ENCODE data around the gene GNAO1.
"Not testable (repeated sequence)": the region's sequence is repeated elsewhere in the genome, so short reads cannot be mapped to it uniquely, and the experiment has no call there.

The GNAO1 gene

DNA sequence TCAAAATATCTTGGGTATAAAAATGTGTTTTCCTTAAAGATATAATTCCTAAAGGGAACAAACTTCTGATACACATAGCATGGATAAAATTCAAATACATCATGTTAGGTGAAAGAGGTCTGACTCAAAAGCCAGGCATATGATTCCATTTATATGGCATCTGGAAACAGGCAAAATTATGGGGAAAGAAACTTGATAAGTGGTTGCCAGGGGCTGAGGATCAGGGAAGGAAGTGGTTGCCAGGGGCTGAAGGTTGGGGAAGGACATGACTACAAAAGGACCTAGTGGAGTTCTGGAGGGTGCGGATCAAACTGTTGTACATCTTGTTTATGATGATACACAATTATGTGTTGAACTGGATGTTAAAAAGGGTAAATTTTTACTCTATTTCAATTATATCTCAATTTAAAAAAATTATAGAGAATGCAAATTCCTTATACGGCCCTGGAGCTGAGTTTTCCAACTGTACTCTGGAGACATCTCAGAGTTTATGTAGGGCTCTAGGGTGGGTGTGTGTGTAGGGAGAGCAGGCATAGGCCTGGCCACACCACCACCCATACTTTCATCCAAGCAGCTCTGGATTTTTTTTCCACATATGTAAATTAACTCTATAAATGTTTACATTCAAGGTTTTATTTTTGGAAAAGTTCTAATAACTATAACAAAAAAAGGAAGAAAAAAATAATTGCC is 179.0 kb downstream of the GNAO1 start:
- DNase-seq (ENCODE audit: low read depth) = no peak
- H3K4me3 ChIP-seq (ENCODE audit: low read depth, low read length) = no peak overlapping the region
- TF ChIP-seq, protein P1, sequence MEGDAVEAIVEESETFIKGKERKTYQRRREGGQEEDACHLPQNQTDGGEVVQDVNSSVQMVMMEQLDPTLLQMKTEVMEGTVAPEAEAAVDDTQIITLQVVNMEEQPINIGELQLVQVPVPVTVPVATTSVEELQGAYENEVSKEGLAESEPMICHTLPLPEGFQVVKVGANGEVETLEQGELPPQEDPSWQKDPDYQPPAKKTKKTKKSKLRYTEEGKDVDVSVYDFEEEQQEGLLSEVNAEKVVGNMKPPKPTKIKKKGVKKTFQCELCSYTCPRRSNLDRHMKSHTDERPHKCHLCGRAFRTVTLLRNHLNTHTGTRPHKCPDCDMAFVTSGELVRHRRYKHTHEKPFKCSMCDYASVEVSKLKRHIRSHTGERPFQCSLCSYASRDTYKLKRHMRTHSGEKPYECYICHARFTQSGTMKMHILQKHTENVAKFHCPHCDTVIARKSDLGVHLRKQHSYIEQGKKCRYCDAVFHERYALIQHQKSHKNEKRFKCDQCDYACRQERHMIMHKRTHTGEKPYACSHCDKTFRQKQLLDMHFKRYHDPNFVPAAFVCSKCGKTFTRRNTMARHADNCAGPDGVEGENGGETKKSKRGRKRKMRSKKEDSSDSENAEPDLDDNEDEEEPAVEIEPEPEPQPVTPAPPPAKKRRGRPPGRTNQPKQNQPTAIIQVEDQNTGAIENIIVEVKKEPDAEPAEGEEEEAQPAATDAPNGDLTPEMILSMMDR (IDR thresholded peaks at IDR 0.05; ENCODE audit: low read depth, low read length, missing control alignments) = no peak
- in situ Hi-C loops (cut with HindIII; ENCODE audit: low sequenced_read_pairs) = no loop called here

DNA sequence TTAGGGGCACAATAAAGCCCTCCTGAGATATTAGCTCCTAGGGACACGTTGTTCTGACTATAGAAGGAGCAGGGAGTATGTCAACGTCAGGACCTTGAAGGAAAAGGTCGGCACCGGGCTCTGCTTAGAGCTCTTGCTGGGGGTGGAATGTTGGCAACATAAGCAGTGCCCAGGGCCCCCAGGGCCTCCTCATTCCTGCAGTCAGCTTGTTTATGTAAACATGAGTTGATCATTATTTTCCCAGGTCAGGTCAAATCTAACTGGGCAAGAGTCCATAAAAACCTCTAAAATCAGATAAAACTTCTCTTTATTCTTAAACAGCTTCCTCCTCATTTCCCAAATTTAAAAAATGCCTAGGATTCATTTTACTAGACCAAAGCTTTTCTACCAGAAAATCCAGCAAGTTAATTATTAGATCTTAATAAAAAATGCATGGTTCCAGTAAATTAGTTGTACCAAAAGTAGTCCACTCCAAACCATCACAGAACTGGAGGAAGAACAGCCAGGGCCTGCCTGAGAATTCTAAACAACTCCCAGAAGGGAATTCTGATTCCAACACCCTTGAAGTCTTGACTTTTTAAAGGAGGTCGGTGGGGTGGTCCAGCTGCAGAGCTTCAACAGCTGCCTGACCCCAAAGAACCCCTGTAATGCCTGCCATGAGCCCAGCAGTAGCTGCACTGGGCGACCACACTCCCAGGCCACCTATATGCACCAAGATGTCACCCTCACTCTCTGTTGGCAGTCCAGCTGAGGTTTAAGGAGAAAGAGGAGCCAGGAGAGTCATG is 179.8 kb downstream of the GNAO1 start:
- in situ Hi-C loops (cut with HindIII; ENCODE audit: low sequenced_read_pairs) = no loop called here
- no peak for DNase-seq (ENCODE audit: low read depth)
- H3K4me3 ChIP-seq (ENCODE audit: low read depth, low read length) = no peak overlapping the region
- TF ChIP-seq, protein P1 (IDR thresholded peaks at IDR 0.05; ENCODE audit: low read depth, low read length, missing control alignments) = no peak

DNA sequence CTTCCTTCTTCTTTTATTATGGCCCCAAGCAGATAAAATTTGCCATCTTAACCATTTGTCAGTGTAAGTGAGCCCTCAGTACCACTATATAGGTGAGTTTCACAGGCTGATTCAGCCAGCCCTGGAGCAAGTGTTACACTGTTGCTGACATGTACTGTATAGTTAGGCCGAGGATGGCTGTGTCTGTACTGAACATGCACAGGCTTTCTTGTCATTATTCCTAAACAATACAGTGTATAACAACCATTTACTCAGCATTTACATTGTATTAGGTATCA is 180.3 kb downstream of the GNAO1 start:
- in situ Hi-C loops (cut with HindIII; ENCODE audit: low sequenced_read_pairs) = no loop called here
- TF ChIP-seq, protein P1 (IDR thresholded peaks at IDR 0.05; ENCODE audit: low read depth, low read length, missing control alignments) = no peak
- no peak overlapping the region for H3K4me3 ChIP-seq (ENCODE audit: low read depth, low read length)
- DNase-seq (ENCODE audit: low read depth) = no peak

DNA sequence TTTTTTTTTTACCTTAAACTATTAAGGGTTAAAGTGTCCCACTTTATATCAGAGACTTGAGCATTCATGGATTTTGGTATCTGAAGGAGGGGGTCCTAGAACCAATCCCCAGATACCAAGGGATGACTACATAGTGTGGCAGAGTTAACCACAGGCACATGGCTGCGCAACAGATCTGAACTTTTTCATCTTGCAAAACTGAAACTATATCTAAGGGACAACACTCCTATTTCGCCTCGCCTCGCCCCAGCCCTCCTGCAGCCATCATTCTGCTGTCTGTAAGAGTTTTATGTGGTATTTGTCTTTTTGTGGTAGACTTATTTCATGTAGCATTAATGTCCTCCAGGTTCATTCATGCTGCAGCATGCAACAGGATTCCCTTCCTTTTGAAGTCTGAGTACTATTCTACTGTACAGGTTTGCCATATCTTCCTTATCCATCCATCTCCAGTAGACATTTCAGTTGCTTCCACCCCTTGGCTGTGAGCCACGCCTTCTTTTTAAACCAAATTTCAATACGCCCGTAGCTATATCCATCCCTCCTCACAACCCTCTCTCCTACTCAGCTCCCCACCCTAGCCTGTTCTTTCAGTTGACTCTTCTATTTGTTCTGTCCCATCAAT is 180.8 kb downstream of the GNAO1 start:
- in situ Hi-C loops (cut with HindIII; ENCODE audit: low sequenced_read_pairs) = no loop called here
- no peak for DNase-seq (ENCODE audit: low read depth)
- TF ChIP-seq, protein P1 (IDR thresholded peaks at IDR 0.05; ENCODE audit: low read depth, low read length, missing control alignments) = no peak
- no peak overlapping the region for H3K4me3 ChIP-seq (ENCODE audit: low read depth, low read length)

DNA sequence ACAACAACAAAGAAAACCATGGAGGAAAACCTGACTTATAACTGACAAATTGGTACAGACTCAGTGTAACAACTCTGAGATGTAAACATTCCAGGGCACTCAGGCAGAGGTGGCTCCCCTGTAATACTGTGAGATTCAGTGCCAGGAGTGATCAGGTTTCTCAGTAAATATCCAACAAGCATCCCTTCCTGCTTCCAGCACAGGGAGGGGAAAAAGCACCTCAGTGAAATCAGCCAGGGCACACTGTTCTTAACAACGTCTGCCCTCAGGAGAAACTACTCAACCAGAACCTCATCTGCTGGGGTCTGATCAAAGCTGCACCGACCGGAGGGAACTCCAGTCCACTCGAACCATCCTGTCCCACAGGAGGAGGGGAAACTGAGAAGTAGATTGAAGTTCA is 181.7 kb downstream of the GNAO1 start:
- in situ Hi-C loops (cut with HindIII; ENCODE audit: low sequenced_read_pairs) = no loop called here
- TF ChIP-seq, protein P1 (IDR thresholded peaks at IDR 0.05; ENCODE audit: low read depth, low read length, missing control alignments) = no peak
- H3K4me3 ChIP-seq (ENCODE audit: low read depth, low read length) = no peak overlapping the region
- DNase-seq (ENCODE audit: low read depth) = no peak

DNA sequence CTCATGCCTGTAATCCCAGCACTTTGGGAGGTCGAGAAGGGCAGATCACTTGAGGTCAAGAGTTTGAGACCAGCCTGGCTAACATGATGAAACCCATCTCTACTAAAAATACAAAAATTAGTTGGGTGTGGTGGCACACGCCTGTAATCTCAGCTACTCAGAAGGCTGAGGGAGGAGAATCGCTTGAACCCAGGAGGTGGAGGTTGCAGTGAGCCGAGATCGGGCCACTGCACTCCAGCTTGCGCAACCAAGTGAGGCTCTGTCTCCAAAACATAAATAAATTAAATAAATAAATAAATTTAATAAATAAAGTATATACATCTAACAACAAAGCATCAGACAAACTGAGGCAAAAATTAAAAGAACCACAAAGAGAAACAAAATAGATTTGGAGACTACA is 184.5 kb downstream of the GNAO1 start:
- DNase-seq (ENCODE audit: low read depth); in situ Hi-C loops (cut with HindIII; ENCODE audit: low sequenced_read_pairs); H3K4me3 ChIP-seq (ENCODE audit: low read depth, low read length): not testable (repeated sequence)

DNA sequence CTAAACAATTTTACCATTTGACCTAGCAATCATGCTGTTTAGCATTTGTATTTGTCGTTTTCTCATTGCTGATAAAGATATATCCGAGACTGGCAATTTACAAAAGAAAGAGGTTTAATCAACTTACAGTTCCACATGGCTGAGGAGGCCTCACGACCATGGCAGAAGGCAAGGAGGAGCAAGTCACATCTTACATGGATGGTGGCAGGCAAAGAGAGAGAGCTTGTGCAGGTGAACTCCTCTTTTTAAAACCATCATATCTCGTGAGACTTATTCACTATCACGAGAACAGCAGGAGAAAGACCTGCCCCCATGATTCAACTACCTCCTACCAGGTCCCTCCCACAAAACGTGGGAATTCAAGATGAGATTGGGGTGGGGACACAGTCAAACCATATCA is 187.8 kb downstream of the GNAO1 start:
- in situ Hi-C loops (cut with HindIII; ENCODE audit: low sequenced_read_pairs) = not testable (repeated sequence)

DNA sequence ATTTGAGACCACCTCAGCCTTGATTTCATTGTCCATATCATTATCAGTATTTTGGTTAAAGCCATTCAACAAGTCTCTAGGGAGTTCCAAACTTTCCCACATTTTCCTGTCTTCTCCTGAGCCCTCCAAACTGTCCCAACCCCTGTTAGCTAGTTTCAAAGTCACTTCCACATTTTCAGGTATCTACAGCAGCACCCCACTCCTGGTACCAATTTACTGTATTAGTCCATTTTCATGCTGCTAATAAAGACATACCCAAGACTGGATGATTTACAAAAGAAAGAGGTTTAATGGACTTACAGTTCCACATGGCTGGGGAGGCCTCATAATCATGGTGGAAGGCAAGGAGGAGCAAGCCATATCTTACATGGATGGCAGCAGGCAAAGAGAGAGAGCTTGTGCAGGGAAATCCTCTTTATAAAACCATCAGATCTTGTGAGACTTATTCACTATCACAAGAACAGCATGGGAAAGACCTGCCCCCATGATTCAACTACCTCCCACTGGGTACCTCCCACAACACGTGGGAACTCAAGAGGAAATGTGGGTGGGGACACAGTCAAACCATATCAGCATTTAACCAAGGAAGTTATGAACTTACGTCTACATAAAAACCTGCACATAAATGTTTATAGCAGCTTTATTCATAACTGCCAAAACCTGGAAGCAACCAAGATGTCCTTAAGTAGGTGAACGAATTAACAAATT is 189.6 kb downstream of the GNAO1 start:
- DNase-seq (ENCODE audit: low read depth); in situ Hi-C loops (cut with HindIII; ENCODE audit: low sequenced_read_pairs); H3K4me3 ChIP-seq (ENCODE audit: low read depth, low read length): not testable (repeated sequence)

More for the DNA sequence above, 187.8 kb downstream of the GNAO1 start:
- not testable (repeated sequence) for DNase-seq (ENCODE audit: low read depth); H3K4me3 ChIP-seq (ENCODE audit: low read depth, low read length)

Measured in astrocyte of the cerebellum (primary cell).